Measurements from ENCODE around the gene FXYD6.

The FXYD6 gene

DNA sequence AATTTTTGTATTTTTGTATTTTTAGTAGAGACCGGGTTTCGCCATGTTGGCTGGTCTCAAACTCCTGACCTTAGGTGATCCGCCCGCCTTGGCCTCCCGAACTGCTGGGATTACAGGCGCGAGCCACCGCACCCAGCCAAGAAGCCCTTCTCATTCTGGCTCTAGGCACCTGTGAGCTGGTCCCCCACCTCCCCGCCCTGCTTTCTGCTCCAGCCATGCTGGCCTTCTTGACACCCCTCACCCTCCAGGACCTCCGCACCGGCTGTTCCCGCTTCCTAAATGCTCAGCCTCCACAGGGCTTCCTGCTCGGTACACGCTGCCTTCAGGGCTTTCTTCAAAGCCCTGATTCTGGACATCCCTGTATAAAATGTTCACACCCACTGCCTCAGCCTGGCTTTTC lies 46.4 kb downstream of the FXYD6 start:
- no peak for DNase-seq (ENCODE audit: low read depth in 2 of 2)

DNA sequence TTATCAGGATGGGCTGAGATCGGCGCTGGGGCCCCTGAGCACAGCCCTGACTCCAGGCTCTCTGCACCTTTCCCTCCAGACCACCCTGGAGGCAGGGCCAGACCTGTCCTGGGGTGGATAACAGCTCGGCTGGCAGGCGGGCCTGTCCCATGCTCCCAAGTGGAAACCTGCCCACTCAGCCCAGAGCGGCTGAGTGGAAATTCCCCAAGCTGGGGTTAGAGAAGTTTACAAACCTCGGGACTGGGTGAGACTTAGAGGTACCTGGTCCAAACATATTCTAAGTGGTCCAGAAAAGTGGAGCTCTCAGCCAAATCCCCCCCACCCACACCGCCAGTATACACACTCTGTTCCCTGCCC lies 47.1 kb downstream of the FXYD6 start:
- no peak for DNase-seq (ENCODE audit: low read depth in 2 of 2)

DNA sequence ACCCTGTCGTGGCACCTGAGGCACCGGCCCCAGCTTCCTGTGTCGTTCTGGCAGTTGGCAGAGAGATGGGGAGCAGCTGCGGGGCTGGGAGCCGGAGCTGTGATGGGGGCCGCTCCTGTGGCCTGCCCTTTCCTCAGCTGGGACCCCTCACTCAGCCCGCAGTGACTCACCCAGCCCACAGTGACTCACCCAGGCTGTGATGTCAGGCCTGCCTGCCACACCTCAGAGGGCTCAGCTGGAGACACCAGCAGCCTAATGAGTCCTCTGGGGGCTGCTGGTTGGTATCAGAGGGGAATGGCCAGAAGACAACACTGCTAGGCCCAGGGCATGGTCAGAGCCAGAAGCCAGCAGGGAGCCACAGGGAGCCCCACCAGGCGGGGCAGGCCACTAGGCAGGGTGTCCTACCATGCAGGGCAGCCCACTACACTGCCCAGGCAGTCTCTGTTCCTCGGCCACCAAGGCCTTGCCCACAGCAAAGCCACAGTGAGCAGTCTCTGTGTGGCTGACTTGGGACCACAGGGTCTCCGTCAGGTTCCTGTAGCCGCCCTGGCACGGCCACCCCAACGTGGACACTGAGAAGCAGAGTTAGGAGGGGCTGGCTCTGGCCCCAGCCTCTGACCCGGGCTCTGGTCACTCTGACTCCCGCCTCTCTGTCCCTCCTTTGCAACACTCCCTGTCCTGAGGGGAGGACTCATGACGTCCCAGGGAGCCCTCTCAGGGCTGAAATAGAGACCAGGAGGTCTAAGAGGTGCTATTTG lies 47.7 kb downstream of the FXYD6 start:
- peak in 1 of 2 experiments; percentile 27 for DNase-seq (ENCODE audit: low read depth in 2 of 2)

DNA sequence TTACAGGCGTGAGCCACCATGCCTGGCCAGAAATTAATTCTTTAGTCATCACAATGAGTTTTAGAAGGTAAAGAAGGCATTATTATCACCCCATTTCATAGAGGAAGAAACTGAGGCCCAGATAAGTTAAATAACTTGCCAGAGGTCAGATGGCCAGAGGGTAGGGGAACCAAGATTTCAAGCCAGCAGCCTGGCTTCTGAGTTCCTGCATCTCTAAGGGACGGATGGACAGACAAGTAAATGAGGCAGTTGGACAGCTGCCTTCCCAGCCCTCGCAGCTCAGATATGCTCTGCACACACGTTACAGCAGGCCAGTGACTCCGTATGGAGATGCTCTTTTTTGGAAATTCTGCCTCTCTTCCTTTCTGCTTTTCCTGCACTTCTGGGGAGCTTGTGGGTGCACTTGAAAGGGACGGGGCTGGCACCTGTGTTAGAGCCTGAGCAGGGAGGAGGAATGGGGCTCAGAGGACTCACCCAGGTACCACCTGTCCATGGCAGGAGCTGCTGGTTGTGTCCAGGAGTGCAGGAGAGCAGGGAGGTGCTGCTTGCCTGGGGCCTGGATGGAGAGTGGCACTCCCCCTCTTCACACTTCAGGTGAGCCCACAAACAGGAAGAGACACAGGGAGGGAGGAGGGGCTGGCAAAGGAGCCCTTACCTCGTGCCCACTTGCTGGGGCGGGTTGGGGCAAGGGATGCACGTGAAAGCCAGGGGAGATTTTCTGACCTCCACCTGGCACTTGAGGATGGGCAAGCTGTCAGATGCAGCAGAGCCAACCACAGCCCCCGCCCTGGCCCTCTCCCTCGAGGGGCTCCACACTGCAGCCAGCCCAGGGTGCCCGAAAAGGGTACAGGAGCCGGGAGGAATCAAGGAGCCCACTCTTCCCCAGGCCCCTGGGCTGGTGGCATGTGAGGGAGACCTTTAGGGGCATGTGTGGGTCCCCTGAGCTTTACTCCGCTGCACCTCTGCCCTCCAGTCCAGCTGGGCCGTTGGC lies 48.6 kb downstream of the FXYD6 start:
- no peak for DNase-seq (ENCODE audit: low read depth in 2 of 2)

DNA sequence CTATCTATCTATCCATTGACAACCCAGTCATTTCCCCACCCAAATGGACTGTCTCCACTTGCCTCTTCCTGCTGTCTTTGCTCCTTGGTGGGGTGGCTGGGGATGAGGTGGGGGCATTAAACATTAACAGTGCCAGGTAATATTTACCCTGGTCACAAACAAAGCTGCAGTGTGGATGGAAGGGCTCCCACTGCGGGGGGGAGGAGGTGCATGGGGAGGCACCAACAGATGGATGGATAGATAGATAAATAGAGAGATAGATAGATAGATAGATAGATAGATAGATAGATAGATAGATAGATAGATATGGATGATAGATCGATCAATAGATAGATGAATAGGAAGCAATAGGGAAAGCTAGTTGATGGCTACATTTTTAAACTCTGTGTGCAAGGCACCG lies 49.6 kb downstream of the FXYD6 start:
- DNase-seq (ENCODE audit: low read depth in 2 of 2): no peak

DNA sequence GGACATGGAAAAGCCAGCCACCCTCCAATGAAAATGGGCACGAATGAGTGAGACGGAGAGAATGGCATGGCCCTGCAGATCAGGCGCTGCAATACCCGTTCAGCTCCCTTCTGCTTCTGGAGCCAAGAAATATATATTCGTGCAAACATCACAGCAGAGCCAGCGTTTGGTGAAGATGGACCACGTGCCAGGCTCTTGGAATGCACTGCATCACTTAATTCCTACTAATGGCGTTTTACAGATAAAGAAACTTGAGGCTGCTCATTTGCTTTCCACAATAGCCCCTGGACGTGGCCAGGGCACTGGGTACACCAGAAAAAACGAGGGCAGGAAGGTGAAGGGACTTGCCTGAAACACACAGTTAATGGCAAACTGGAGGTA lies 50.3 kb downstream of the FXYD6 start:
- no peak for DNase-seq (ENCODE audit: low read depth in 2 of 2)

DNA sequence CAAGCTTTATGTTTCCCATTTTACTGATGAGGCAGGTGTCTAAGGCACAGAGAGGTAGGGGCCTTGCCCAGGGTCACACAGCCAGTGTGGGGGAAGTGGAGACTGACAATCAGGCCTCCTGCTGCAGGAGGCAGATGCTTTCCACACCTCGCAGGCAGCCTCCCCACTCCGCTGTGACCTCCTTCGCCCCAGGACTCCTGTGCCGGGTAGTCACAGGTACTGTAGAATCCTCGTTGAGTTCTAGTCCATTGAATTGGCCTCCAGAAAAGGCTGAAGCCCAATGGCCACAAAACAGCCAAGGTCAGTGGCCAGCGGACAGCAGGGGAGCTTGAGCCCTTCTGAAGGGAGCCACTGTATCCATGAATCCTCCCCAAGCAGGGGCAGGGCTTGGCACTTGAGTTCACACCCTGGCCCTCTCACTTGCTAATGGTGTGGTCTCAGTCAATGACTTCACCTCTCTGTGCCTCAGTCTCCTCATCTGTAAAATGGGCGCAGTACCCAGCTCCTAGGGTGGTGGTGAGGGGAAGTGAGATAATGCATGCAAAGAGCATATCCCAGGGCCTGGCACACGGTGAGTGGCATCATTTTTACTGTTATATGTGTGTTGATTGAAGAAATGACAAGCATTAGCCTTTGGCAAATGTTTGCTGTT lies 50.8 kb downstream of the FXYD6 start:
- DNase-seq (ENCODE audit: low read depth in 2 of 2): no peak

DNA sequence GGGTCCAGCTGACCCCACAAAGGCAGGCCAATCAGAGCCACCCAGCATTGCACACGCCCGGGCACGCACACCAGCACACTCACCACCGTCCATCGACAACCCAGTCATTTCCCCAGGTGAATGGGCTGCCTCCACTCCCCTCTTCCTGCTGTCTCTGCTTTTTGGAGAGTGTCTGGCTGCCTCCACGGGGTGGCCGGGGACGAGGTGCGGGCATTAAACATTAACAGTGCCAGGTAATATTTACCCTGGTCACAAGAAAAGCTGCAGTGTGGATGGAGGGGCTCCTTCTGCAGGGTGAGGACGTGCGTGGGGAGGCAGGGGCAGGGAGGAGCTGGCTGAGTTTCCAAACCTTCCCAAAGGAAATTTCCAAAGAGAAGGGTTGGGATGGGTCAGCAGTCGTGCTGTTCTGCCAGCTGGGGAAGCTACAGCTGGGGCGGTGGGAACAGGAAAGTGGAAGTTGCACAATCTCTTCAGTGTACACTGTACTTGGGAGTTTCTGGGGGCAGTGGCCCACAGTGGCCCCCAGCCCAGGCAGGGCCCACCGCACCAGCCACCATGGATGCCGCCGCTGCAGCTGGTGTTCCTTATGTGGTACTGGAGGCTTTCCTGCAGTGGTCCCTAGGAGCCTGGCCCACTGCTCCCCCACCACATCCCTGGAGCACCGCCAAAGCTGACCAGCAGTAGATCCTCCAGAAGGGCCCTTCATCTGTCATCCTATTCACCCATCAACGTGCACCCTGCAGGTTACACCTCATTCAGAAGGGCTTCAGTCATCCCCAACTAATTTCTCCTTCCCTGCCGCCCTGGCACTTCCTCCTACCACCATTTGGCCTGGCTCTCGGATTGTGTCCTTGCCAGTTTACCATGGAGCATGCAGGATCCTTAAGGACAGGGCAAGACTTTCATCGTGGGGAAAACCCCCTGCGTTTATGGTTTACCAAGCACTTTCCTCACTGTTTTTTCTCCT lies 51.6 kb downstream of the FXYD6 start, which contains the start of gene FXYD2:
FXYD2 (minus strand) TSS at position 174 of the 967 bp plus-strand sequence; CDS start at position 108, 66 bp downstream.
- no peak for DNase-seq (ENCODE audit: low read depth in 2 of 2)

DNA sequence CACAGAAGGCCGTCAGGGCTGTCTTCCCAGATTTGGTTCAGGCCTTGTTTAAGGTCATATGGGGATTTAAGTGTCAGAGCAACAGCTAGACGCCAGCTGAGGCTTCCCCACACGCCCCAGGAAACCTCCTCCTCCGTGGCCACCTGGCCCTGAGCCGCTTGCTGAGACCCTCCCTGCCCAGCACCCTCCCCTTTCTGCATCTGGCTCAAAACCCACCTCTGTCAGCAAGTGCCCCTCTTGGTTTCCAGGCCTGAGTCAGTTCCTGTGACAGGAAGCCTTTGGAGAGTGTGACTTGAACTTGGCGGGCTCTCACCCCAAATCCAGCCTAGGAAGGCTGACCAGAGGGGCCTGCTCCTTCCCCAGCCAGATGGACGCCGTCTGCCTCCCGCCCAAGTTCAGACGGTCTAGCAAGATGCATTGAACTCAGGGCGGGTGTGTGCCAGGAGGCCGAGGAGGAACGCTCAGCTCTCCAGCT lies 52.5 kb downstream of the FXYD6 start:
- DNase-seq (ENCODE audit: low read depth in 2 of 2): no peak

DNA sequence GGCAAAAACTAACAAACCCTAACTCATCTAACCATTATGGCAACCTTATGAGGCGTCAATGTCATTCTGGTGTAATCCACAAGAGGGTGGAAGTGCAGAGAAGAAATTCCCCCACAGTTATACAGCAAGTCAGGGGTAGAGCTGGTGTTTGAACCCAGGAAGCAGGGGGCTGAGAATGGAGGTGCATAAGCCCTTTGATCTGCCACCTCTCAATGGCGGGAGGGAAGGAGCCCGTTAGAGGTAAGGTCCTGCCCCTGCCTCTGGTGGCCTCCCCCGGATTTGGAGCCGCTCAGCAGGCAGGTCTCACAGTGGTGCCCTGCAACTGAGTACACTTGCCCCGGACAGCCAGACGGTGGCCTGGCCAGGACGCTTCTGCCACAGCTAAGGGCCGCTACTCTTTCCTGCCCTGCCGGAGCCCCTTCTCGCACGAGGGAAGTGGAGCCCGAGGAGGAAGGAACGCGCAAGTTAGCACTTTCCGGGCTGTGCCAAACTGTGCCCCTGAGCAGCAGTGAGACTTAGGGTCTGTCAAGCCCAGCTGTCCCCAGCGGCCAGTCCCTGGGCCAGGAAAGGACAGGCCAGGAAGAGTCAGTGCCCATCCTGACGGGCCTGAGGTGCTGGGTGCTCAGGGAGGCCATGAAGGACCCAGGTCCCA lies 53.0 kb downstream of the FXYD6 start:
- no peak for DNase-seq (ENCODE audit: low read depth in 2 of 2)

DNA sequence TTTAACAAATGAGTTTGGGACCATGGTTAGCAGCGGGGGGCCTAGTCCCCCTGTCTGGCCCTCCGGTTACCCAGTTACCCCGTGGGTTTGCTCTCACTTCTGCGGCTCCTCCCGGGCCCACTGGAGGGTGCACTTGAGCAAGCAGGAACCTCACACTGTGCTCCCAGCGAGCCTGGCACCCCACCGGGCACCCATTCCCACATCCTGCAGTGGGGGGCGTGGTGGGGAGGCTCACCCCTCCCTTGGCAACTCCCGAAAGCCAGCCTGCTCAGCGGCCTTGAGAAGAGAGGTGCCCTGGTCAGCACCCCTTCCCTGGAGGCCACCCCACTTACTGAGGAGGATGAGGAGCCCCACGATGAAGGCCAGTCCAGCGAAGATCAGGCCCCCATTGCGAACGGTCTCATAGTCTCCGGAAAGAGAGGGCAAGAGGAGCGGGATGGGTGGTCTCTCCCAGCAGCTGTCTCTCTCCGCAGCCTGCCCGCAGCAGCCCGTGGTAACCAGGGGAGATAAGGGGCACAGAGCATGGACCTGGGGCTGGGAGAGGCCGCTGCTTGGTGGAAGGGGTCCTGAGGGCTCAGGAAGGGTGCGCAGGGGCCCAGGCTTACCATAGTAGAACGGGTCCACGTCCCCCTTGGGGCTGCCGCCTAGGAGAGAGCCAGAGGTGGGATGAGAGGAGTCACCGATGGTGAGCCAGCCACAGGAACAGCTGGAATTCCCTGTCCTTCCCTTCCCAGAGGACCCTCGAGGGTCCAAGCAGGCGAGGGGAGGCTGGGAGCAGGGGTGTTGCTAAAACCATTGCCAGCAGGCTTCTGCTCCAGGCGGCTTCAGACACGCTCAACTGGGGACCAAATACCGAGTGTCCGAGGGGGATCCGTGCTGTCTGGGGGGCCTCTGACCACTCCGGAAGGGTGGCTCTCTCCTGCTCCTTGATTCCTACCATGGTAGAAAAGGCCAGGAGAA lies 54.1 kb downstream of the FXYD6 start:
- no peak for DNase-seq (ENCODE audit: low read depth in 2 of 2)

DNA sequence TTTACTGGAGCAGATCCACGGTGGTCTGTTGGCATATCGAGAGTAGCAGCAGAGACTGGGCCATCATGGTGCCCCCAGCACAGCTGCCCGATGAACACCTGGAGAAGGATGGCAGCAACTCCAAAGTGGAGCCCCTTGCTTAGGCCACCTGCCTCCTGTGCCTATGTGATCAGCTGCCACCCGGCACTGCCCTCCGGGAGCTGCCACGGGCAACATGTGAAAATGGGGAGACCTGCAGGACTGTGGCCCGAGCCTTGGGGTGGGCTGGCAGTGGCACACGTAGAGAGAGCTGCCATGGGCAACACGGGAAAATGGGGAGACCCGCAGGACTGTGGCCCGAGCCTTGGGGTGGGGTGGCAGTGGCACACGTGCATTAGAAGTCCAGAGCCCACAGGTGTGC lies 55.0 kb downstream of the FXYD6 start:
- DNase-seq (ENCODE audit: low read depth in 2 of 2): no peak

DNA sequence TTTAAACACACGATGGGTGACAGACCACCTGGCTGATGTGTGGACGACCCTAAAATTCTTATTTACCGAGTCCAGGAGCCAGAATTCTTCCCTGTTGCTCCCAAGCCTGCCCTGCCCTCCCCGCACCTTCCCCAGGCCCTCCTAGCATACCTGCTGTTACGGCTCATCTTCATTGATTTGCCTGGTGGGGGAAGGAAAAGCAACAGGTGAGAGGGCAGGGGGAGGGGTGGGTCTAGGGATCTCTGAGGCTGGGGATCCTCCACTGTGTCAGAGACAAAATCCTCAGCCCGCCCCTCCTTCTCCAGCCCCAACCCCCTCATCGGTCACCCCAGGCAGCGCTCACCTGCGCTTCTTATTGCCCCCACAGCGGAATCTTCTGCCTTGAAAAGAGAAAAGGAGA lies 55.9 kb downstream of the FXYD6 start:
- no peak for DNase-seq (ENCODE audit: low read depth in 2 of 2)

DNA sequence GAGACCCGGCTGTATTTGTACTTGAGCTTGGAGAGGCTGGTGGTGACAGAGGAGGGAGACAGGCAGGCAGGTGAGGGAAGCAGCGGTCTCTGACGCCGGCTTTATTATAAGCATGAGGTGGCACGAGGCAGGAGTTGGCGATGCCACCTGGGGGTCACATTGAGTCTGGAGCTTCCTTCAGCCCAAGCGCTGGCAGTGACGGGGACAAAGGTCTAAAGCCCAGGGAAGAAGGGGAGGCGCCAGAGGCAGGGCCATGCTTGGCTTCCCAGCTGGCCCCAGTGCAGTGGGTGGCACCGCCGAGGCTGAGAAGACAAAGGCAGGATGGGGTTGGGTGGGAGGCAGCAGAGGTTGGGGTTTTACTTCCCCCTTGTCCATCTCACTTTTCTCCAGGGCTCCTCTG lies 56.4 kb downstream of the FXYD6 start:
- DNase-seq (ENCODE audit: low read depth in 2 of 2): no peak

DNA sequence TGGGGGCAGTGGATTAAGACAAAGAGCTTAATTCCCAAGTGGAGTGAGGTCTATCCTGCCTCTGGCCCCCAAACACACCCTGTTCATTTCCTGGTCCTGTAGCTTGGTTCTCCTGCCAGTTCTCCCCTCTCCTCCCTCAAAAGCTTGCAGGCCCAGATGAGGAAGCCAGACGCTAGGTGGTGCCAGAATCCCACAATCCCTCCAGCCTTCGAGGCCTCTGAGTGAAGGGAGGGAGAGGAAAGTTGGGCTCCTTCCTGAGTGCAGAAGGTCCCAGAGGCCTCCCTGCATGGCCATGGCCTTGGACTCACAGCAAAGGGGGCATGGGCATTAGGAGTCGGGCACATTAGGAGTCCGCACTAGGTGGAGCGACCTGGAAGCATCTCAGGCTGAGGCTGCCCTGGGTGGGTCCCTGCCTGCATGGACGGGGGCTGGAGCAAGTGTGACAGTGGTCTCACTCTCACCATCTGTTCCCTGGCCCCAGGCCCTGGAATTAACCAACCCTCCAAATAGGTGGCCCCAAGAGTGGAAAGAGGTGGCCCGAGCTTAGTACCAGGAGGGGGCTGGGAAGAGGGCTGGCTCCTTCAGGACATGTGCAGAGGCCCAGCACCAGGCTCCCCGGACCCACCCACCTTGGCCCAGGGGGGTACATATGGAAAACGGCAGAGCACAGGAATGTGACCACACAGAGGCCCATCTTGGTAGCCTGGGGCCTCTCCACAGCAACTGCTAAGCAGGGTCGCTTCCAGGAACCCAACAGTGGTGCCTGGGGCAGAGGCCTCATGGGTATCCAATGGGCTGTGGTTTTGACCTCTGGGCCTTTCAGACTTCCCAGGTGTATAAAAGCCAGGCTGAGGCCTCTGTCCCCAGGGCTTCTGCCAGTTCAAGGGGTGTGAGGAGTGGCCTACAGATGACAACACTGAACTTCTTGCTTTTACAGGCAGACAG lies 57.1 kb downstream of the FXYD6 start:
- peak; percentile 45 to 46 for DNase-seq (ENCODE audit: low read depth in 2 of 2)

DNA sequence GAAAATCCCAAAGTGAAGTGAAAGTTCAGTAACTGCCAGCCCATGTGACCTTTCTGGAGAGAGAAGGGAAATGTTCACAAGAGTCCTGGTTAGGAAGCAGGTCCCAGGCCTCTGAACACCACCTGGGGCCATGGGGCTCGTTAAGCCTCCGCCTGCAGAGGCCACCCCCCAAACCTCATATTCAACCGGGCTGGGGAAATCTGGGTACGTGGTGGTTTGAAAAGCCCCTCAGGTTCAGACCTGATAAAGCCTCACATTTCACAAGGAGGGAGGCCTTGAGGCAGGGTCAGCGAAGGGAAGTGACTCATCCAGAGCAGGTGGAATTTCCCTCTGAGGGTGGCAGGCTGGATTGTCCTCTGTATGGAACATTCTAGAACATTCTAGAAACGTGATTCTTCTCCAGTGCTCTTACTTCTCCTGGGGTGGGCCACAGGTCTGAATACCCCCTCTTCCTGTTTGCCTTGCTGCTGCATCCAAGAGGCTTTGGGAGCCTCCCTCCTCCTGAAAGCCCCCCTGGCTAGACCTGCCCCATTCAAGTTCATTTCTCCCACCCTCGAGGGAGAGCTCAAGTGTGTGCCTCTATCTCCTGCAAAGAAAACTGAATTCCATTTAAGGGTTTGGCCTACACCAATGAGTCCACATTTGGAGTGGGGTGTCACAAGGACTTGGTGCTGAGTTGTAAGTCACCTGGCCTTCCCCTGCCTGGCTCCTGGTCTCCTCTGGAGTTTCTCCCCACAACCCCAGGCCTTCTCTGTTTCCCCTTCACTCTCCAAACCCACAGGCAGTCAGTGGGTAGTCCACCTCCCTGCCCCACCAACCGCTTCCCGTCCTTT lies 58.2 kb downstream of the FXYD6 start:
- no peak for DNase-seq (ENCODE audit: low read depth in 2 of 2)

DNA sequence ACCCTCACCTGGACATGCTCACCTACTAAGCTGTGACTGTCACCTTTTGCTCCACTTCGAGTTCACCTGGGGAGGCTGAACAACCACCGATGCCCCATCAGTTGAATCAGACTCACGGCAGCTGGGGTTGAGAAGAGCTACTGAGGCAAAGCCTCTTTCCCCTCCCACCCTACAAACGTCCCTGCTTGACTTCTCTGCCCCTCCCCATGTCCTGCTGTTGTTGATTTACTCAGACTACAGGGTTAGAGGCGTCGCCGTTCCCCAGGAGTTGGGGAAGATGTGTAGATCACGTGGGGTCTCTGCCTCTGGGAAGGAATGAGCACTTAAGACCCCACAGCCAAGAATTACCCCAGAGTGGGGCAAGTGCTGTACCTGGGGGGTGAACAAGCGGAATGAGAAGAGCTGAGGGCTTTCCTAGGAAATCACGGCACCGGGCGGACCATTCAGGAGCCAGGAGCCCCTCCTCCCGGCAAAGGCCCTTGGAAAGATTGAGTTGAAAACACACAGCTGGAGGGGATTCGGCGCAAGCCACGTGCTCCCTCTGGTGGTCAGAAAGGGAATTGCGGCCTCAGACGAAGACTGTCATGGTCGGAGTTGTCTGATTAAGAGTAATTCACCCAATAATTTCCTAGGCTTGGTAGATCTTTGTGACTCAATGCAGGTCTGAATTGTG lies 59.0 kb downstream of the FXYD6 start:
- peak; percentile 44 for DNase-seq (ENCODE audit: low read depth in 2 of 2)

Measured in fibroblast of skin of left quadriceps (primary cell).